Measurements from ENCODE around the gene POLE. TPM values are rescaled to one million over a fixed set of nuclear protein-coding genes. Genes with fewer than 3 reads are reported as not detected.

The POLE gene
- total and polyA plus RNA-seq, 4 donors, result 7.6 to 39.2 (median 19.7) TPM

- DNase-seq (ENCODE audit: low spot score), result no peak
- peaks cover 0 to 29% (median 14%) of the 10 kb centered on the region in 4 donors for H3K36me3 ChIP-seq (ENCODE audit: control insufficient read depth in 4 of 4, insufficient read depth in 3 of 4, low read depth in 1 of 4, low read length in 3 of 4)
Observed at GRCh38 chr12:132624186-132624855, 62.8 kb downstream of the POLE start.

DNA sequence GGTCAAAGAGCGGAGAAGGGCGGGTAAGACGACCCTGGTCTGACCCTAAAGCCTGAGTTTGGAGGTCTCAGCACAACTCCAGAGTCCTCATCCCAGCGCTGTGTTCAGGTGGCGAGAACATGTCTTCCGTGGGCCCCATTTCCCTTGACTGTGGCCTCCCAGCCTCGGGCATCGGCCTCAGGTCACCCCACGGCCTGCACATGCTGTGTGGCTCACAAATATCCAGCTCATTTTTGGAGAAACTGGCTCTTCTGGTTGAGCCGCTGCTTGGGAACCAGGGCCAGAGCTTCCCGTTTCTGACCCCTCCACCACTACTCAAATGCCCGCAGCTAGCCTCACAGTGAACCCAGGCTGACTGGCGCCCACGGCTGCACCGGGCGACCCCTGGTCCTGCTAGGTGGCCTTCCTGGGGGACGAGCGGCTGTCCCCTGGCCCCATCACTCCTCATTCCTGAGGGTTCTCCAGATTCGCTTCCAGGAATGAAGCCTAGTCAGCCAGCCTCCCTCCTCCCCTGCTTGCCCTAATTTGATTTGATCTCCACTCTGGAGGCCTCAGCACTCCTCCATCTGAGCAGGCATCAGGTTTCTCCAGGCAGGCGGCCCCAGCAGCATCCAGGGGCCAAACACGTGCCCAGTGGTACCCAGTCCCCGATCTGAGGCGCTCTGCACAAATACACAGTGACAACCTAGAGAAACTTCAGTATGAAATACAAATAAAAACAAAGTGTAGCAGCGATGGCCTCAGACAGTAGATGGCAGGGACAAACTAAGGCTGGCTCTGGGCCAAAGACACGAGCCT is 63.9 kb downstream of the POLE start:
- WGBS, result 87% methylated on average over 25 of the region's 25 CpGs
- Histone ChIP-seq H3K9ac (ENCODE audit: low read depth in 1 of 2, low read length in 2 of 2) (no peak overlapping the region), H3K9me3 (ENCODE audit: control insufficient read depth in 4 of 4, low read length in 3 of 4) (no peaks in the 10 kb centered on the region), H3K27me3 (ENCODE audit: control insufficient read depth in 4 of 4, insufficient read depth in 4 of 4, low read length in 3 of 4) (no peaks in the 10 kb centered on the region), H3K4me1 (ENCODE audit: control insufficient read depth in 4 of 4, insufficient read depth in 4 of 4, low read length in 3 of 4) (peaks cover 0 to 5% (median 2%) of the 10 kb centered on the region in 4 donors), H3K36me3 (ENCODE audit: control insufficient read depth in 4 of 4, insufficient read depth in 3 of 4, low read depth in 1 of 4, low read length in 3 of 4) (peaks cover 0 to 24% (median 14%) of the 10 kb centered on the region in 4 donors), H3K27ac (ENCODE audit: low read depth in 1 of 2, low read length in 2 of 2) (no peak overlapping the region), H3K4me3 (ENCODE audit: low read depth in 1 of 3, low read length in 3 of 3) (no peak overlapping the region)
- DNase-seq (ENCODE audit: low spot score), result no peak
- TF ChIP-seq YY1 (IDR thresholded peaks at IDR 0.05), result no peak
- TF ChIP-seq NR2F2 (IDR thresholded peaks at IDR 0.05), result peak; percentile 5

More at GRCh38 chr12:132624186-132624855, 62.8 kb downstream of the POLE start:
- Histone ChIP-seq H3K4me3 (ENCODE audit: low read depth in 1 of 3, low read length in 3 of 3) (no peak overlapping the region), H3K4me1 (ENCODE audit: control insufficient read depth in 4 of 4, insufficient read depth in 4 of 4, low read length in 3 of 4) (no peaks in the 10 kb centered on the region), H3K9me3 (ENCODE audit: control insufficient read depth in 4 of 4, low read length in 3 of 4) (no peaks in the 10 kb centered on the region), H3K9ac (ENCODE audit: low read depth in 1 of 2, low read length in 2 of 2) (no peak overlapping the region), H3K27ac (ENCODE audit: low read depth in 1 of 2, low read length in 2 of 2) (no peak overlapping the region), H3K27me3 (ENCODE audit: control insufficient read depth in 4 of 4, insufficient read depth in 4 of 4, low read length in 3 of 4) (no peaks in the 10 kb centered on the region)
- WGBS, result 96% methylated on average over 22 of the region's 22 CpGs
- TF ChIP-seq RXRA (IDR thresholded peaks at IDR 0.05) (no peak), RAD21 (IDR thresholded peaks at IDR 0.05) (no peak)
- TF ChIP-seq, protein P1, sequence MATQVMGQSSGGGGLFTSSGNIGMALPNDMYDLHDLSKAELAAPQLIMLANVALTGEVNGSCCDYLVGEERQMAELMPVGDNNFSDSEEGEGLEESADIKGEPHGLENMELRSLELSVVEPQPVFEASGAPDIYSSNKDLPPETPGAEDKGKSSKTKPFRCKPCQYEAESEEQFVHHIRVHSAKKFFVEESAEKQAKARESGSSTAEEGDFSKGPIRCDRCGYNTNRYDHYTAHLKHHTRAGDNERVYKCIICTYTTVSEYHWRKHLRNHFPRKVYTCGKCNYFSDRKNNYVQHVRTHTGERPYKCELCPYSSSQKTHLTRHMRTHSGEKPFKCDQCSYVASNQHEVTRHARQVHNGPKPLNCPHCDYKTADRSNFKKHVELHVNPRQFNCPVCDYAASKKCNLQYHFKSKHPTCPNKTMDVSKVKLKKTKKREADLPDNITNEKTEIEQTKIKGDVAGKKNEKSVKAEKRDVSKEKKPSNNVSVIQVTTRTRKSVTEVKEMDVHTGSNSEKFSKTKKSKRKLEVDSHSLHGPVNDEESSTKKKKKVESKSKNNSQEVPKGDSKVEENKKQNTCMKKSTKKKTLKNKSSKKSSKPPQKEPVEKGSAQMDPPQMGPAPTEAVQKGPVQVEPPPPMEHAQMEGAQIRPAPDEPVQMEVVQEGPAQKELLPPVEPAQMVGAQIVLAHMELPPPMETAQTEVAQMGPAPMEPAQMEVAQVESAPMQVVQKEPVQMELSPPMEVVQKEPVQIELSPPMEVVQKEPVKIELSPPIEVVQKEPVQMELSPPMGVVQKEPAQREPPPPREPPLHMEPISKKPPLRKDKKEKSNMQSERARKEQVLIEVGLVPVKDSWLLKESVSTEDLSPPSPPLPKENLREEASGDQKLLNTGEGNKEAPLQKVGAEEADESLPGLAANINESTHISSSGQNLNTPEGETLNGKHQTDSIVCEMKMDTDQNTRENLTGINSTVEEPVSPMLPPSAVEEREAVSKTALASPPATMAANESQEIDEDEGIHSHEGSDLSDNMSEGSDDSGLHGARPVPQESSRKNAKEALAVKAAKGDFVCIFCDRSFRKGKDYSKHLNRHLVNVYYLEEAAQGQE (IDR thresholded peaks at IDR 0.05), result no peak

GRCh38 chr12:132622437-132623071 is 64.6 kb downstream of the POLE start:
- peaks cover 0 to 24% (median 14%) of the 10 kb centered on the region in 4 donors for H3K36me3 ChIP-seq (ENCODE audit: control insufficient read depth in 4 of 4, insufficient read depth in 3 of 4, low read depth in 1 of 4, low read length in 3 of 4)
- no peak overlapping the region for H3K27ac ChIP-seq (ENCODE audit: low read depth in 1 of 2, low read length in 2 of 2)
- peaks cover 0 to 7% (median 5%) of the 10 kb centered on the region in 4 donors for H3K4me1 ChIP-seq (ENCODE audit: control insufficient read depth in 4 of 4, insufficient read depth in 4 of 4, low read length in 3 of 4)
- TF ChIP-seq NR2F2 (IDR thresholded peaks at IDR 0.05), result peak; percentile 6
- TF ChIP-seq, protein P2, sequence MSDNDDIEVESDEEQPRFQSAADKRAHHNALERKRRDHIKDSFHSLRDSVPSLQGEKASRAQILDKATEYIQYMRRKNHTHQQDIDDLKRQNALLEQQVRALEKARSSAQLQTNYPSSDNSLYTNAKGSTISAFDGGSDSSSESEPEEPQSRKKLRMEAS (IDR thresholded peaks at IDR 0.05), result no peak
- H3K4me3 ChIP-seq (ENCODE audit: low read depth in 1 of 3, low read length in 3 of 3), result no peak overlapping the region
- H3K9me3 ChIP-seq (ENCODE audit: control insufficient read depth in 4 of 4, low read length in 3 of 4), result no peaks in the 10 kb centered on the region
- H3K9ac ChIP-seq (ENCODE audit: low read depth in 1 of 2, low read length in 2 of 2), result no peak overlapping the region
- 42% methylated on average over 11 of the region's 11 CpGs for WGBS
- peaks cover 0 to 3% (median 0%) of the 10 kb centered on the region in 4 donors for H3K27me3 ChIP-seq (ENCODE audit: control insufficient read depth in 4 of 4, insufficient read depth in 4 of 4, low read length in 3 of 4)
- no peak for DNase-seq (ENCODE audit: low spot score)
